Lower lobe of right lung (tissue), 2 donors: Measurements from ENCODE around the gene TSC22D2. TPM values are rescaled to one million over a fixed set of nuclear protein-coding genes. Genes with fewer than 3 reads are reported as not detected.

Experiments
- ATAC-seq, 2 donors: fragments of 200-7000 bp; cut with Tn5 transposase; one replicate each; pipeline ENCODE4 v1.9.1; 2020 to 2022; ENCODE audit warnings: mild to moderate bottlenecking in 2 of 2, moderate library complexity in 2 of 2
- DNase-seq: peaks from one replicate; pipeline ENCODE4 v3.0.0-alpha.2; 2020
- H3K27ac ChIP-seq: fragments of 200-600 bp; one replicate; pipeline ENCODE4 v1.8.0; 2022
- H3K27me3 ChIP-seq: fragments of 200-600 bp; one replicate; pipeline ENCODE4 v1.8.0; 2022; ENCODE audit warnings: low read depth
- H3K36me3 ChIP-seq: fragments of 200-600 bp; one replicate; pipeline ENCODE4 v1.8.0; 2022; ENCODE audit warnings: mild to moderate bottlenecking
- H3K4me1 ChIP-seq: fragments of 200-600 bp; one replicate; pipeline ENCODE4 v1.8.0; 2022
- H3K4me3 ChIP-seq: fragments of 200-600 bp; one replicate; pipeline ENCODE4 v1.8.0; 2022; ENCODE audit warnings: mild to moderate bottlenecking
- H3K9me3 ChIP-seq: fragments of 200-600 bp; one replicate; pipeline ENCODE4 v1.8.0; 2022
- CTCF ChIP-seq: fragments of 200-600 bp; IDR thresholded peaks from one replicate; pipeline ENCODE4 v1.8.0; 2022; ENCODE audit warnings: antibody characterized with exemption, mild to moderate bottlenecking
- intact Hi-C: fragments of 100-400 bp; cut with DNase I; formaldehyde crosslinking; loops from one replicate; pipeline ENCODE4 v1.11.0; 2022
- total RNA-seq: library from RNA; stranded (reverse); fragmentation: NEBNext Ultra II Directional; extraction: Animal tissue kit (Norgen Biotek cat#: 25700); gene quantifications from one replicate; pipeline ENCODE4 v1.2.1, GENCODE V29; 2021
- donor health status: DM: no; HTN: yes; CAD: no; lungs with severe emphysema.

The TSC22D2 gene
- total RNA-seq, 1 donor from 2014 or later, result 21.3 TPM

- DNase-seq (no peak), ATAC-seq (no peak)
- no peak overlapping the region for H3K27ac ChIP-seq
- H3K9me3 ChIP-seq, result no peaks in the 10 kb centered on the region
- no peaks in the 10 kb centered on the region for H3K4me1 ChIP-seq
- TF ChIP-seq CTCF, result no peak
- no peaks in the 10 kb centered on the region for H3K27me3 ChIP-seq
- intact Hi-C loops, result no loop called here
- H3K36me3 ChIP-seq, result no peaks in the 10 kb centered on the region
- no peak overlapping the region for H3K4me3 ChIP-seq
These were observed 42.9 kb upstream of the TSC22D2 start for GRCh38 chr3:150365132-150365604.

- intact Hi-C loops, result no loop called here
- H3K27me3 ChIP-seq, result no peaks in the 10 kb centered on the region
- H3K4me3 ChIP-seq, result no peak overlapping the region
- no peak for TF ChIP-seq CTCF
- no peak overlapping the region for H3K27ac ChIP-seq
- peak in 1 of 2 donors; percentile 21 for ATAC-seq
- DNase-seq, result no peak
- H3K36me3 ChIP-seq, result no peaks in the 10 kb centered on the region
- H3K4me1 ChIP-seq, result peaks cover 19% of the 10 kb centered on the region
- H3K9me3 ChIP-seq, result no peaks in the 10 kb centered on the region
These were observed 40.3 kb upstream of the TSC22D2 start for GRCh38 chr3:150367757-150368156.

GRCh38 chr3:150370122-150370602 is 37.9 kb upstream of the TSC22D2 start:
- intact Hi-C loops, result no loop called here
- Histone ChIP-seq H3K36me3 (no peaks in the 10 kb centered on the region), H3K27ac (peak overlapping the region; percentile 8), H3K4me1 (peaks cover 20% of the 10 kb centered on the region), H3K9me3 (no peaks in the 10 kb centered on the region), H3K27me3 (no peaks in the 10 kb centered on the region), H3K4me3 (no peak overlapping the region)
- DNase-seq (no peak), ATAC-seq (peak; percentile 75)
- no peak for TF ChIP-seq CTCF

GRCh38 chr3:150370999-150371398 is 37.1 kb upstream of the TSC22D2 start:
- DNase-seq (no peak), ATAC-seq (no peak)
- no peak overlapping the region for H3K4me3 ChIP-seq
- TF ChIP-seq CTCF, result no peak
- H3K36me3 ChIP-seq, result no peaks in the 10 kb centered on the region
- H3K27ac ChIP-seq, result peak overlapping the region; percentile 73
- no peaks in the 10 kb centered on the region for H3K9me3 ChIP-seq
- intact Hi-C loops, result no loop called here
- H3K4me1 ChIP-seq, result peaks cover 20% of the 10 kb centered on the region
- no peaks in the 10 kb centered on the region for H3K27me3 ChIP-seq

- no peak for DNase-seq
These were observed 36.3 kb upstream of the TSC22D2 start for GRCh38 chr3:150371741-150372254.

More at GRCh38 chr3:150371741-150372254, 36.3 kb upstream of the TSC22D2 start:
- H3K27me3 ChIP-seq, result no peaks in the 10 kb centered on the region
- peak overlapping the region; percentile 24 for H3K4me3 ChIP-seq
- H3K9me3 ChIP-seq, result no peaks in the 10 kb centered on the region
- H3K36me3 ChIP-seq, result no peaks in the 10 kb centered on the region
- peak; percentile 88 to 90 for ATAC-seq
- intact Hi-C loops, result no loop called here
- TF ChIP-seq CTCF, result no peak
- H3K4me1 ChIP-seq, result peaks cover 20% of the 10 kb centered on the region
- peak overlapping the region; percentile 73 for H3K27ac ChIP-seq
